ENCODE results near the gene PHF2. TPM values are rescaled to one million over a fixed set of nuclear protein-coding genes. Genes with fewer than 3 reads are reported as not detected.

The PHF2 gene
- total and polyA plus RNA-seq, 7 donors, result 10.9 to 31.9 (median 21.4) TPM

- Histone ChIP-seq H3K9me3 (no peaks in the 10 kb centered on the region), H3K36me3 (peaks cover 14 to 54% (median 36%) of the 10 kb centered on the region in 4 donors), H3K4me3 (no peak overlapping the region), H3K27ac (no peak overlapping the region), H3K27me3 (no peaks in the 10 kb centered on the region), H3K4me1 (peaks cover 0 to 14% (median under 1%) of the 10 kb centered on the region in 4 donors)
- intact Hi-C loops (cut with DNase I), result no loop called here
- no peak for DNase-seq
- 97% methylated on average over 12 of the region's 12 CpGs for WGBS, 2 donors
- no peak for TF ChIP-seq EP300 (IDR thresholded peaks at IDR 0.05)
- TF ChIP-seq POLR2AphosphoS5 (IDR thresholded peaks at IDR 0.05), result no peak
- TF ChIP-seq CTCF (IDR thresholded peaks at IDR 0.05), result no peak
- no peak for TF ChIP-seq POLR2A (IDR thresholded peaks at IDR 0.05)
Measured at GRCh38 chr9:93677048-93677571, 100.7 kb downstream of the PHF2 start.

- 97 to 98% methylated on average over 16 of the region's 16 CpGs for WGBS, 2 donors
- no peaks in the 10 kb centered on the region for H3K9me3 ChIP-seq
- no peak for TF ChIP-seq POLR2AphosphoS5 (IDR thresholded peaks at IDR 0.05)
- no peak for TF ChIP-seq POLR2A (IDR thresholded peaks at IDR 0.05)
- TF ChIP-seq EP300 (IDR thresholded peaks at IDR 0.05), result no peak
- TF ChIP-seq CTCF (IDR thresholded peaks at IDR 0.05), result no peak
- peaks cover 0 to 9% (median 2%) of the 10 kb centered on the region in 4 donors for H3K4me1 ChIP-seq
- DNase-seq, result peak; percentile 45
- intact Hi-C loops (cut with DNase I), result no loop called here
- H3K36me3 ChIP-seq, result peaks cover 14 to 54% (median 35%) of the 10 kb centered on the region in 4 donors
- no peak overlapping the region for H3K4me3 ChIP-seq
- no peak overlapping the region for H3K27ac ChIP-seq
- no peaks in the 10 kb centered on the region for H3K27me3 ChIP-seq
Measured at GRCh38 chr9:93677641-93678136, 101.3 kb downstream of the PHF2 start.

- Histone ChIP-seq H3K27ac (no peak overlapping the region), H3K4me1 (peaks cover 0 to 4% (median 1%) of the 10 kb centered on the region in 4 donors), H3K9me3 (no peaks in the 10 kb centered on the region), H3K36me3 (peaks cover 14 to 54% (median 33%) of the 10 kb centered on the region in 4 donors), H3K4me3 (no peak overlapping the region), H3K27me3 (no peaks in the 10 kb centered on the region)
- 91 to 92% methylated on average over 17 of the region's 17 CpGs for WGBS, 2 donors
- intact Hi-C loops (cut with DNase I), result no loop called here
- peak; percentile 55 for DNase-seq
- TF ChIP-seq POLR2A (IDR thresholded peaks at IDR 0.05) (no peak), POLR2AphosphoS5 (IDR thresholded peaks at IDR 0.05) (peak in 1 of 4 donors; percentile 5)
Measured at GRCh38 chr9:93678199-93679019, 102.0 kb downstream of the PHF2 start.

- peak; percentile 60 for DNase-seq
- WGBS, 2 donors, result 76 to 85% methylated on average over 18 of the region's 18 CpGs
Measured at GRCh38 chr9:93679536-93680442, 103.4 kb downstream of the PHF2 start.

More at GRCh38 chr9:93679536-93680442, 103.4 kb downstream of the PHF2 start:
- no peaks in the 10 kb centered on the region for H3K27me3 ChIP-seq
- no peak overlapping the region for H3K4me3 ChIP-seq
- peaks cover 0 to 4% (median 0%) of the 10 kb centered on the region in 4 donors for H3K4me1 ChIP-seq
- intact Hi-C loops (cut with DNase I), result loop anchor here (5.0 kb wide), 1 partner anchor 533 kb away; no protein-coding TSS in a partner anchor
- TF ChIP-seq POLR2A (IDR thresholded peaks at IDR 0.05) (no peak), CTCF (IDR thresholded peaks at IDR 0.05) (no peak), POLR2AphosphoS5 (IDR thresholded peaks at IDR 0.05) (no peak), EP300 (IDR thresholded peaks at IDR 0.05) (no peak)
- peaks cover 14 to 40% (median 24%) of the 10 kb centered on the region in 4 donors for H3K36me3 ChIP-seq
- no peak overlapping the region for H3K27ac ChIP-seq
- H3K9me3 ChIP-seq, result no peaks in the 10 kb centered on the region

Measured in sigmoid colon (tissue), 7 donors.